Caco-2 (cell line): ENCODE measurements around the gene IFNGR1. TPM values are rescaled to one million over a fixed set of nuclear protein-coding genes. Genes with fewer than 3 reads are reported as not detected.

Experiments used
- BruUV-seq: library from RNA; stranded (reverse); fragments of 400-500 nt; replicated peaks from 2 replicates; lab custom pipeline; 2021; lab: Mats Ljungman, UMichigan
- CTCF ChIA-PET: fragments of 300-600 bp; sonication (Branson Sonifier 250); formaldehyde crosslinking; loops from one replicate; lab custom pipeline; 2022; ENCODE audit warnings: antibody characterized with exemption; lab: Charles Lee
- POLR2A ChIA-PET: fragments of 300-600 bp; sonication (Branson Sonifier 250); formaldehyde crosslinking; loops from one replicate; lab custom pipeline; 2022; ENCODE audit warnings: antibody characterized with exemption; lab: Charles Lee
- DNase-seq, 2 experiments: peaks; one replicate each; pipeline versions ENCODE4 v3.0.0 to v3.0.0-alpha.2; 2020 to 2022
- H3K27me3 ChIP-seq: replicated peaks from 2 replicates; pipeline ENCODE4 v1.6.0; 2011; ENCODE audit warnings: low read length; ENCODE audit not compliant: control insufficient read depth, insufficient read depth
- H3K36me3 ChIP-seq: 2 replicates; pipeline ENCODE4 v1.5.1; 2011; ENCODE audit warnings: low read length; ENCODE audit not compliant: control insufficient read depth, insufficient read depth
- H3K4me1 ChIP-seq: fragments of 250-450 bp; sonication (Bioruptor Pico); 2 replicates; pipeline ENCODE4 v1.5.1; 2020; ENCODE audit warnings: mild to moderate bottlenecking
- H3K4me3 ChIP-seq: 2 replicates; pipeline ENCODE4 v1.5.1; 2011; ENCODE audit warnings: low read depth, mild to moderate bottlenecking, control low read depth, low read length
- H3K9me3 ChIP-seq: fragments of 250-450 bp; sonication (Bioruptor Pico); 2 replicates; pipeline ENCODE4 v1.5.1; 2020; ENCODE audit warnings: mild to moderate bottlenecking, moderate library complexity
- H3K27ac Mint-ChIP-seq: one replicate; pipeline ENCODE4 v1.8.0; 2022; ENCODE audit warnings: mixed read lengths; ENCODE audit not compliant: unreplicated experiment
- H3K27me3 Mint-ChIP-seq: one replicate; pipeline ENCODE4 v1.8.0; 2022; ENCODE audit warnings: mixed read lengths; ENCODE audit not compliant: insufficient read depth, unreplicated experiment
- H3K36me3 Mint-ChIP-seq: one replicate; pipeline ENCODE4 v1.8.0; 2022; ENCODE audit warnings: mild to moderate bottlenecking, mixed read lengths; ENCODE audit not compliant: insufficient read depth, unreplicated experiment
- H3K4me1 Mint-ChIP-seq: one replicate; pipeline ENCODE4 v1.8.0; 2022; ENCODE audit warnings: low read depth, mixed read lengths; ENCODE audit not compliant: unreplicated experiment
- H3K4me3 Mint-ChIP-seq: one replicate; pipeline ENCODE4 v1.8.0; 2022; ENCODE audit warnings: mild to moderate bottlenecking, moderate library complexity, mixed read lengths; ENCODE audit not compliant: unreplicated experiment
- H3K9me3 Mint-ChIP-seq: one replicate; pipeline ENCODE4 v1.8.0; 2022; ENCODE audit warnings: mixed read lengths; ENCODE audit not compliant: unreplicated experiment
- CTCF ChIP-seq, 2 experiments: fragments of 200-600 bp in 1 of 2; IDR thresholded peaks; 1 replicate in 1 of 2; 2 replicates in 1 of 2; pipeline versions ENCODE4 v1.5.1 to v1.8.0; 2011 to 2022; ENCODE audit warnings: antibody characterized with exemption in 1 of 2, control low read depth in 1 of 2, inconsistent platforms in 1 of 2, low read depth in 1 of 2, low read length in 1 of 2, mild to moderate bottlenecking in 1 of 2, moderate library complexity in 1 of 2; ENCODE audit not compliant: insufficient read depth in 1 of 2, severe bottlenecking in 1 of 2, unreplicated experiment in 1 of 2
- intact Hi-C: fragments of 100-400 bp; cut with micrococcal nuclease; formaldehyde crosslinking; loops from one replicate; pipeline ENCODE4 v1.10.0; 2022; ENCODE audit not compliant: unreplicated experiment
- total RNA-seq: library from RNA; stranded (reverse); gene quantifications from 2 replicates; pipeline ENCODE4 v1.2.3, GENCODE V29; 2022

The IFNGR1 gene
- total RNA-seq, 1 experiment from 2014 or later = 58.0 TPM

GRCh38 chr6:137175157-137175867, 43.9 kb downstream of the IFNGR1 start:
- no peak overlapping the region for H3K27ac Mint-ChIP-seq
- H3K9me3 ChIP-seq = peaks cover 7% of the 10 kb centered on the region
- H3K36me3 Mint-ChIP-seq = no peaks in the 10 kb centered on the region
- TF ChIP-seq CTCF (IDR thresholded peaks at IDR 0.05; ENCODE audit: insufficient read depth in 1 of 2, low read depth in 1 of 2, low read length in 1 of 2, severe bottlenecking in 1 of 2, unreplicated experiment in 1 of 2) = no peak
- POLR2A ChIA-PET = no interaction called here
- CTCF ChIA-PET = interaction anchor here (0.6 kb wide), 1 partner anchor 103 kb away, joined by 4 read pairs; no protein-coding TSS in a partner anchor
- H3K4me1 ChIP-seq = peaks cover 5% of the 10 kb centered on the region; the same call in 1 of the 2 replicates
- DNase-seq = no peak
- H3K4me1 Mint-ChIP-seq = no peaks in the 10 kb centered on the region
- H3K9me3 Mint-ChIP-seq = peaks cover 17% of the 10 kb centered on the region
- no TSS peak for BruUV-seq
- H3K27me3 ChIP-seq = no peaks in the 10 kb centered on the region
- H3K36me3 ChIP-seq = no peaks in the 10 kb centered on the region
- H3K27me3 Mint-ChIP-seq = no peaks in the 10 kb centered on the region
- intact Hi-C loops = no loop called here
- H3K4me3 Mint-ChIP-seq = no peak overlapping the region
- H3K4me3 ChIP-seq = no peak overlapping the region

- Histone ChIP-seq H3K36me3 (no peaks in the 10 kb centered on the region), H3K27me3 (no peaks in the 10 kb centered on the region), H3K4me1 (peaks cover 5% of the 10 kb centered on the region; the same call in 1 of the 2 replicates), H3K4me3 (no peak within 1 kb of the TSS), H3K9me3 (peaks cover 12% of the 10 kb centered on the region)
- intact Hi-C loops = no loop called here
- H3K9me3 Mint-ChIP-seq = peaks cover 13% of the 10 kb centered on the region
- H3K27ac Mint-ChIP-seq = no peak within 1 kb of the TSS
- no peaks in the 10 kb centered on the region for H3K36me3 Mint-ChIP-seq
- no peaks in the 10 kb centered on the region for H3K4me1 Mint-ChIP-seq
- TF ChIP-seq CTCF (IDR thresholded peaks at IDR 0.05; ENCODE audit: insufficient read depth in 1 of 2, low read depth in 1 of 2, low read length in 1 of 2, severe bottlenecking in 1 of 2, unreplicated experiment in 1 of 2) = no peak
- BruUV-seq = no TSS peak
- H3K4me3 Mint-ChIP-seq = no peak within 1 kb of the TSS
- ChIA-PET POLR2A (no interaction called here), CTCF (no interaction called here)
- H3K27me3 Mint-ChIP-seq = no peaks in the 10 kb centered on the region
- no peak for DNase-seq
Observed at GRCh38 chr6:137173501-137173900, 45.7 kb downstream of the IFNGR1 start, which contains the start of gene IL22RA2. Gene IL22RA2, minus strand, starts transcription at chr6:137173644. Its CDS starts 11,895 bp downstream, at chr6:137161749.

GRCh38 chr6:137172734-137173431, 46.3 kb downstream of the IFNGR1 start:
- Histone ChIP-seq H3K36me3 (no peaks in the 10 kb centered on the region), H3K9me3 (peaks cover 12% of the 10 kb centered on the region), H3K4me3 (no peak overlapping the region), H3K27me3 (no peaks in the 10 kb centered on the region), H3K4me1 (peaks cover 5% of the 10 kb centered on the region; the same call in 1 of the 2 replicates)
- no peak for TF ChIP-seq CTCF (IDR thresholded peaks at IDR 0.05; ENCODE audit: insufficient read depth in 1 of 2, low read depth in 1 of 2, low read length in 1 of 2, severe bottlenecking in 1 of 2, unreplicated experiment in 1 of 2)
- ChIA-PET POLR2A (no interaction called here), CTCF (no interaction called here)
- intact Hi-C loops = no loop called here
- DNase-seq = no peak
- H3K9me3 Mint-ChIP-seq = peaks cover 10% of the 10 kb centered on the region
- no peak overlapping the region for H3K4me3 Mint-ChIP-seq
- no peaks in the 10 kb centered on the region for H3K36me3 Mint-ChIP-seq
- H3K27me3 Mint-ChIP-seq = no peaks in the 10 kb centered on the region
- BruUV-seq = no TSS peak
- H3K27ac Mint-ChIP-seq = no peak overlapping the region
- H3K4me1 Mint-ChIP-seq = no peaks in the 10 kb centered on the region
